Measurements from ENCODE around the gene PKN1. TPM values are rescaled to one million over a fixed set of nuclear protein-coding genes. Genes with fewer than 3 reads are reported as not detected.

PKN1 gene
- total and polyA plus RNA-seq, 4 donors: 53.5 to 117 (median 91.1) TPM

GRCh38 chr19:14405758-14406644 is 27.1 kb upstream of the PKN1 start:
- H3K9me3 ChIP-seq (ENCODE audit: control insufficient read depth, insufficient read depth, low read length): no peaks in the 10 kb centered on the region
- peak overlapping the region; percentile 30 for H3K4me3 ChIP-seq (ENCODE audit: low read depth, low read length)
- DNase-seq (ENCODE audit: low read depth in 4 of 6, low spot score in 6 of 6): peak; percentile 69 to 97 (median 84)
- peaks cover 19% of the 10 kb centered on the region for H3K4me1 ChIP-seq (ENCODE audit: control insufficient read depth, insufficient read depth, low read length)
- H3K36me3 ChIP-seq (ENCODE audit: control insufficient read depth, insufficient read depth, low read length): peaks cover 54% of the 10 kb centered on the region
- no peaks in the 10 kb centered on the region for H3K27me3 ChIP-seq (ENCODE audit: control insufficient read depth, insufficient read depth, low read length)
- WGBS (ENCODE audit: insufficient coverage): 8% methylated on average over 61 of the region's 61 CpGs
- H3K27ac ChIP-seq (ENCODE audit: low read depth, low read length): peak overlapping the region; percentile 61

- Histone ChIP-seq H3K4me3 (ENCODE audit: low read depth, low read length) (no peak overlapping the region), H3K27me3 (ENCODE audit: control insufficient read depth, insufficient read depth, low read length) (no peaks in the 10 kb centered on the region), H3K9me3 (ENCODE audit: control insufficient read depth, insufficient read depth, low read length) (no peaks in the 10 kb centered on the region), H3K27ac (ENCODE audit: low read depth, low read length) (peak overlapping the region; percentile 7), H3K36me3 (ENCODE audit: control insufficient read depth, insufficient read depth, low read length) (peaks cover 58% of the 10 kb centered on the region), H3K4me1 (ENCODE audit: control insufficient read depth, insufficient read depth, low read length) (peaks cover 19% of the 10 kb centered on the region)
- WGBS (ENCODE audit: insufficient coverage): 92% methylated on average over 25 of the region's 27 CpGs
- DNase-seq (ENCODE audit: low read depth in 4 of 6, low spot score in 6 of 6): no peak
Measured at GRCh38 chr19:14406645-14407401, 26.3 kb upstream of the PKN1 start.

GRCh38 chr19:14407605-14408484 is 25.3 kb upstream of the PKN1 start:
- H3K27ac ChIP-seq (ENCODE audit: low read depth, low read length): no peak overlapping the region
- H3K27me3 ChIP-seq (ENCODE audit: control insufficient read depth, insufficient read depth, low read length): no peaks in the 10 kb centered on the region
- DNase-seq (ENCODE audit: low read depth in 4 of 6, low spot score in 6 of 6): no peak
- WGBS (ENCODE audit: insufficient coverage): 91% methylated on average over 18 of the region's 20 CpGs
- H3K36me3 ChIP-seq (ENCODE audit: control insufficient read depth, insufficient read depth, low read length): peaks cover 69% of the 10 kb centered on the region
- H3K4me3 ChIP-seq (ENCODE audit: low read depth, low read length): no peak overlapping the region
- H3K9me3 ChIP-seq (ENCODE audit: control insufficient read depth, insufficient read depth, low read length): no peaks in the 10 kb centered on the region
- peaks cover 19% of the 10 kb centered on the region for H3K4me1 ChIP-seq (ENCODE audit: control insufficient read depth, insufficient read depth, low read length)

- no peak for DNase-seq (ENCODE audit: low read depth in 4 of 6, low spot score in 6 of 6)
Measured at GRCh38 chr19:14408491-14409145, 24.5 kb upstream of the PKN1 start.

GRCh38 chr19:14409146-14410023 is 23.7 kb upstream of the PKN1 start:
- no peaks in the 10 kb centered on the region for H3K9me3 ChIP-seq (ENCODE audit: control insufficient read depth, insufficient read depth, low read length)
- H3K36me3 ChIP-seq (ENCODE audit: control insufficient read depth, insufficient read depth, low read length): peaks cover 75% of the 10 kb centered on the region
- no peaks in the 10 kb centered on the region for H3K27me3 ChIP-seq (ENCODE audit: control insufficient read depth, insufficient read depth, low read length)
- no peak overlapping the region for H3K27ac ChIP-seq (ENCODE audit: low read depth, low read length)
- WGBS (ENCODE audit: insufficient coverage): 94% methylated on average over 27 of the region's 38 CpGs
- peaks cover 30% of the 10 kb centered on the region for H3K4me1 ChIP-seq (ENCODE audit: control insufficient read depth, insufficient read depth, low read length)
- no peak for DNase-seq (ENCODE audit: low read depth in 4 of 6, low spot score in 6 of 6)
- no peak overlapping the region for H3K4me3 ChIP-seq (ENCODE audit: low read depth, low read length)

More at GRCh38 chr19:14408491-14409145, 24.5 kb upstream of the PKN1 start:
- Histone ChIP-seq H3K9me3 (ENCODE audit: control insufficient read depth, insufficient read depth, low read length) (no peaks in the 10 kb centered on the region), H3K4me3 (ENCODE audit: low read depth, low read length) (no peak overlapping the region), H3K36me3 (ENCODE audit: control insufficient read depth, insufficient read depth, low read length) (peaks cover 76% of the 10 kb centered on the region), H3K4me1 (ENCODE audit: control insufficient read depth, insufficient read depth, low read length) (peaks cover 24% of the 10 kb centered on the region), H3K27me3 (ENCODE audit: control insufficient read depth, insufficient read depth, low read length) (no peaks in the 10 kb centered on the region), H3K27ac (ENCODE audit: low read depth, low read length) (no peak overlapping the region)
- 94% methylated on average over 16 of the region's 20 CpGs for WGBS (ENCODE audit: insufficient coverage)

- Histone ChIP-seq H3K4me1 (ENCODE audit: control insufficient read depth, insufficient read depth, low read length) (peaks cover 30% of the 10 kb centered on the region), H3K27me3 (ENCODE audit: control insufficient read depth, insufficient read depth, low read length) (no peaks in the 10 kb centered on the region), H3K4me3 (ENCODE audit: low read depth, low read length) (no peak overlapping the region), H3K36me3 (ENCODE audit: control insufficient read depth, insufficient read depth, low read length) (peaks cover 75% of the 10 kb centered on the region), H3K9me3 (ENCODE audit: control insufficient read depth, insufficient read depth, low read length) (no peaks in the 10 kb centered on the region), H3K27ac (ENCODE audit: low read depth, low read length) (no peak overlapping the region)
- WGBS (ENCODE audit: insufficient coverage): 95% methylated on average over 41 of the region's 44 CpGs
- no peak for DNase-seq (ENCODE audit: low read depth in 4 of 6, low spot score in 6 of 6)
Measured at GRCh38 chr19:14410091-14411051, 22.7 kb upstream of the PKN1 start.

- Histone ChIP-seq H3K4me3 (ENCODE audit: low read depth, low read length) (no peak overlapping the region), H3K9me3 (ENCODE audit: control insufficient read depth, insufficient read depth, low read length) (no peaks in the 10 kb centered on the region), H3K27me3 (ENCODE audit: control insufficient read depth, insufficient read depth, low read length) (no peaks in the 10 kb centered on the region), H3K27ac (ENCODE audit: low read depth, low read length) (no peak overlapping the region), H3K36me3 (ENCODE audit: control insufficient read depth, insufficient read depth, low read length) (peaks cover 82% of the 10 kb centered on the region), H3K4me1 (ENCODE audit: control insufficient read depth, insufficient read depth, low read length) (peaks cover 24% of the 10 kb centered on the region)
- 86% methylated on average over 19 of the region's 19 CpGs for WGBS (ENCODE audit: insufficient coverage)
- DNase-seq (ENCODE audit: low read depth in 4 of 6, low spot score in 6 of 6): no peak
Measured at GRCh38 chr19:14411161-14411937, 21.8 kb upstream of the PKN1 start.

Data from spinal cord (tissue), 10 donors.